Stomach (tissue), 4 donors: Measurements from ENCODE around the gene NTRK3.

Experiments
- CTCF ChIP-seq, 7 experiments: fragments of 450-650 bp in 4 of 7; fragments of 200-600 bp in 3 of 7; sonication (generic) in 3 of 7; IDR thresholded peaks; one replicate each; pipeline ENCODE4 v1.5.1; 2016 to 2019; ENCODE audit warnings: antibody characterized with exemption in 7 of 7, control low read depth in 2 of 7, mild to moderate bottlenecking in 1 of 7
- POLR2AphosphoS5 ChIP-seq, 3 donors: sonication (generic); formaldehyde crosslinking; IDR thresholded peaks; one replicate each; pipeline ENCODE4 v1.6.1; 2016; ENCODE audit warnings: antibody characterized with exemption in 3 of 3

GRCh38 chr15:88098361-88098760 lies 158.2 kb downstream of the NTRK3 start:
- TF ChIP-seq CTCF (IDR thresholded peaks at IDR 0.05) (no peak), POLR2AphosphoS5 (IDR thresholded peaks at IDR 0.05) (peak in 1 of 3 donors; percentile 26)
